ENCODE measurements around the gene PDLIM5.
"Not testable (repeated sequence)": the region's sequence is repeated elsewhere in the genome, so short reads cannot be mapped to it uniquely, and the experiment has no call there.

The PDLIM5 gene

GRCh38 chr4:94533405-94534223, 81.9 kb downstream of the PDLIM5 start:
- DNase-seq, result no peak

GRCh38 chr4:94534401-94535312, 82.9 kb downstream of the PDLIM5 start:
- DNase-seq, result no peak

GRCh38 chr4:94536049-94536448, 84.3 kb downstream of the PDLIM5 start:
- no peak for DNase-seq

GRCh38 chr4:94536649-94537469, 85.1 kb downstream of the PDLIM5 start:
- no peak for DNase-seq

- DNase-seq, result no peak
Observed at GRCh38 chr4:94537921-94538628, 86.3 kb downstream of the PDLIM5 start.

GRCh38 chr4:94540476-94540875, 88.7 kb downstream of the PDLIM5 start:
- DNase-seq, result no peak

GRCh38 chr4:94544811-94545210, 93.1 kb downstream of the PDLIM5 start:
- no peak for DNase-seq

- DNase-seq, result no peak
Observed at GRCh38 chr4:94545296-94545695, 93.6 kb downstream of the PDLIM5 start.

- no peak for DNase-seq
Observed at GRCh38 chr4:94546949-94547348, 95.2 kb downstream of the PDLIM5 start.

GRCh38 chr4:94548571-94548970, 96.8 kb downstream of the PDLIM5 start:
- DNase-seq, result no peak

- DNase-seq, result no peak
Observed at GRCh38 chr4:94550352-94550751, 98.6 kb downstream of the PDLIM5 start.

GRCh38 chr4:94550851-94551250, 99.1 kb downstream of the PDLIM5 start:
- DNase-seq, result no peak

- no peak for DNase-seq
Observed at GRCh38 chr4:94551643-94552564, 100.2 kb downstream of the PDLIM5 start.

GRCh38 chr4:94556047-94556446, 104.3 kb downstream of the PDLIM5 start:
- not testable (repeated sequence) for DNase-seq

- DNase-seq, result not testable (repeated sequence)
Observed at GRCh38 chr4:94557632-94558031, 105.9 kb downstream of the PDLIM5 start.

GRCh38 chr4:94558392-94558904, 106.7 kb downstream of the PDLIM5 start:
- DNase-seq, result no peak

- DNase-seq, result no peak
Observed at GRCh38 chr4:94559351-94559806, 107.6 kb downstream of the PDLIM5 start.

- no peak for DNase-seq
Observed at GRCh38 chr4:94561249-94562024, 109.7 kb downstream of the PDLIM5 start.

- no peak for DNase-seq
Observed at GRCh38 chr4:94562285-94562684, 110.5 kb downstream of the PDLIM5 start.

GRCh38 chr4:94564252-94564651, 112.5 kb downstream of the PDLIM5 start:
- DNase-seq, result no peak

Measured in activated CD4-positive, alpha-beta T cell treated with anti-CD3 and anti-CD28 coated beads, Interleukin-2, amount 50 U/mL, for 1 hour (primary cell).